Peyer's patch (tissue), 4 donors: ENCODE results near the gene KRT16.

Experiments
- POLR2A ChIP-seq, 2 donors: fragments of 450-650 bp; IDR thresholded peaks; one replicate each; pipeline ENCODE4 v1.5.1; 2017; ENCODE audit warnings: antibody characterized with exemption in 2 of 2, mild to moderate bottlenecking in 2 of 2, moderate library complexity in 2 of 2
- TF ChIP-seq, protein P1 (sequence below), 6 experiments: fragments of 450-650 bp in 4 of 6; fragments of 200-600 bp in 2 of 6; sonication (generic) in 1 of 6; IDR thresholded peaks; one replicate each; pipeline ENCODE4 v1.5.1; 2017 to 2019; ENCODE audit warnings: antibody characterized with exemption in 6 of 6, mild to moderate bottlenecking in 3 of 6, moderate library complexity in 1 of 6

DNA sequence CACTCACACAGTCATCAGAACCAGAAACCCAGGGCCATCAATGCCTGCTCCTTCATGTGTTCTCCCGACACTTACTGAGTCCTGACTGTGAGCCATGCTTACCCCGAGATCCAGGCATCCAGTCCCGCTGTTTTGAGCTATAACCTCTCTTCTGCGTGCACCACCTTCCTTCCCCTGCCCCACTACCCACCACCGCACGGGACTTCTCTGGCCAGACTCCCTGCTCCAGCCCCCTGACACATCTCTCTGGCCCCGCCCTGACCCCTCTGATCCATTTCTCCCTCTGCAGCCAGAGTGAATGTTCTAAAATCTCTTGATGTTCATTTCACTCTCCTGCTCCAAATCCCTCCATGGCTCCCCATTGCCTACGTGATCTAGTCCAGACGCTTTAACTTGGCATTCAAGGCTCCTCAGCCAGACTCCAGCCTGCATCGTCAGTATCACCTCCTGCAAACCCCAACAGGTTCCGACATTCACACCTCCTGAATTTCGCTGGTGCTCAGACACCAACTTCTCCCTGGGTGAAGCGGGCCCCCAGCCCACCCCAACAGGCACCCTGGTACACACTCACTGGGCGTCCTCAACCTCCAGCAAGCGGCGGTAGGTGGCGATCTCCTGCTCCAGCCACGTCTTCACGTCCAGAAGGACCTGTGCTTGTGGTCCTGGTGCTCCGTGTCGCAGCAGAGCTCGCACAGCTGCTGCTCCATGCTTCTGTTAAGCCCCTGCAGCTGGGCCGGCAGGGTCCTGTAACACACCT lies 14.9 kb upstream of the KRT16 start:
- TF ChIP-seq, protein P1, sequence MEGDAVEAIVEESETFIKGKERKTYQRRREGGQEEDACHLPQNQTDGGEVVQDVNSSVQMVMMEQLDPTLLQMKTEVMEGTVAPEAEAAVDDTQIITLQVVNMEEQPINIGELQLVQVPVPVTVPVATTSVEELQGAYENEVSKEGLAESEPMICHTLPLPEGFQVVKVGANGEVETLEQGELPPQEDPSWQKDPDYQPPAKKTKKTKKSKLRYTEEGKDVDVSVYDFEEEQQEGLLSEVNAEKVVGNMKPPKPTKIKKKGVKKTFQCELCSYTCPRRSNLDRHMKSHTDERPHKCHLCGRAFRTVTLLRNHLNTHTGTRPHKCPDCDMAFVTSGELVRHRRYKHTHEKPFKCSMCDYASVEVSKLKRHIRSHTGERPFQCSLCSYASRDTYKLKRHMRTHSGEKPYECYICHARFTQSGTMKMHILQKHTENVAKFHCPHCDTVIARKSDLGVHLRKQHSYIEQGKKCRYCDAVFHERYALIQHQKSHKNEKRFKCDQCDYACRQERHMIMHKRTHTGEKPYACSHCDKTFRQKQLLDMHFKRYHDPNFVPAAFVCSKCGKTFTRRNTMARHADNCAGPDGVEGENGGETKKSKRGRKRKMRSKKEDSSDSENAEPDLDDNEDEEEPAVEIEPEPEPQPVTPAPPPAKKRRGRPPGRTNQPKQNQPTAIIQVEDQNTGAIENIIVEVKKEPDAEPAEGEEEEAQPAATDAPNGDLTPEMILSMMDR (IDR thresholded peaks at IDR 0.05), result no peak
- TF ChIP-seq POLR2A (IDR thresholded peaks at IDR 0.05), result no peak
